ENCODE data around the gene MRPL1. TPM values are rescaled to one million over a fixed set of nuclear protein-coding genes. Genes with fewer than 3 reads are reported as not detected.

The MRPL1 gene
- total and polyA plus RNA-seq, 2 donors (not counting 3 experiments of a cell fraction or from before 2014, with no cell fraction given), result 11.5 to 42.9 TPM

DNA sequence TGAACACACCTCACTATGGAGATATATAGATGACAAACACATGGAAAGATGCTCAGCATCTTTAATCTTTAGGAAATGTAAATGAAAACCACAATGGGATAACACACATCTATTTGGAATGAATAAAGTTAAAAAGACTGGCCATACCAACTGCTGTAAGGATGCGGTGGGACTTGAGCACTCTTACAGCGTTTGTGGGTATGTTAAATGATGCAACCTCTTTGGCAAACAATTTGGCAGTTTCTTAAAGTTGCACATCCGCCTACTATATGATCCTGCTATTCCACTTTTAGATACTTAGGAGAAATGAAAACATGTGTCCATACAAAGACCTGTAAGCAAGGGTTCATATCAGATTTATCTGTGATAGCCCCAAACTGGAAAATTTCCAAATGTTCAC, 50.7 kb downstream of the MRPL1 start:
- Histone ChIP-seq H3K9me3 (replicated peaks; ENCODE audit: control insufficient read depth, insufficient read depth, low read length) (no peaks in the 10 kb centered on the region), H3K9ac (replicated peaks; ENCODE audit: extremely low read depth, insufficient read depth, low read length) (no peak overlapping the region), H4K20me1 (replicated peaks; ENCODE audit: control insufficient read depth, extremely low read depth, insufficient read depth, low read length) (no peaks in the 10 kb centered on the region), H3K4me3 (replicated peaks in 1 of 3; ENCODE audit: insufficient read depth in 1 of 3, low read depth in 1 of 3, low read length in 3 of 3) (no peak overlapping the region), H2AFZ (ENCODE audit: low read depth, low read length) (no peak overlapping the region), H3K4me2 (ENCODE audit: insufficient read depth, low read length) (no peak overlapping the region), H3K27ac (ENCODE audit: insufficient read depth, low read depth, low read length) (no peak overlapping the region), H3K4me1 (ENCODE audit: control insufficient read depth, extremely low read depth, insufficient read depth, low read length) (peaks cover 10% of the 10 kb centered on the region), H3K9me1 (replicated peaks; ENCODE audit: control insufficient read depth, extremely low read depth, insufficient read depth, low read length) (no peaks in the 10 kb centered on the region), H3K79me2 (ENCODE audit: control insufficient read depth, insufficient read depth, low read length) (peaks cover 2% of the 10 kb centered on the region), H3K36me3 (ENCODE audit: control insufficient read depth in 2 of 2, extremely low read depth in 1 of 2, insufficient read depth in 2 of 2, low read length in 2 of 2) (peaks cover 0 to 2% of the 10 kb centered on the region in 2 experiments), H3K27me3 (ENCODE audit: control insufficient read depth in 2 of 2, insufficient read depth in 2 of 2, low read length in 2 of 2) (no peaks in the 10 kb centered on the region)
- BruUV-seq (replicated peaks), result no TSS peak
- dilution Hi-C loops (cut with MboI; ENCODE audit: extremely low pct_ligation_motif_present, low sequenced_read_pairs), result no loop called here
- intact Hi-C loops (cut with micrococcal nuclease), result no loop called here
- FAIRE-seq, result no peak
- no peak for DNase-seq (ENCODE audit: low read depth, low spot score)
- TF ChIP-seq JUN (IDR thresholded peaks at IDR 0.05; ENCODE audit: borderline replicate concordance, insufficient read depth, insufficient read length, low read depth), result no peak
- TF ChIP-seq CTCF (IDR thresholded peaks at IDR 0.05; ENCODE audit: extremely low read depth in 1 of 2, insufficient read depth in 1 of 2, low read depth in 1 of 2, low read length in 2 of 2), result no peak
- TF ChIP-seq FOS (IDR thresholded peaks at IDR 0.05; ENCODE audit: borderline replicate concordance, insufficient read depth, low read length), result no peak
- no peak for TF ChIP-seq POLR2A (IDR thresholded peaks at IDR 0.05; ENCODE audit: low read depth, low read length)
- TF ChIP-seq, protein P1, sequence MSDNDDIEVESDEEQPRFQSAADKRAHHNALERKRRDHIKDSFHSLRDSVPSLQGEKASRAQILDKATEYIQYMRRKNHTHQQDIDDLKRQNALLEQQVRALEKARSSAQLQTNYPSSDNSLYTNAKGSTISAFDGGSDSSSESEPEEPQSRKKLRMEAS (IDR thresholded peaks at IDR 0.05; ENCODE audit: insufficient read depth, insufficient read length), result no peak
- no peak for TF ChIP-seq MYC (IDR thresholded peaks at IDR 0.05; ENCODE audit: low read depth, low read length)
- no peak for TF ChIP-seq EZH2 (IDR thresholded peaks at IDR 0.05; ENCODE audit: borderline replicate concordance, low read depth, low read length, severe bottlenecking)
- no peak for TF ChIP-seq GATA2 (IDR thresholded peaks at IDR 0.05; ENCODE audit: insufficient read depth, insufficient read length, low read depth, low read length)
- TF ChIP-seq POLR2AphosphoS5 (IDR thresholded peaks at IDR 0.05; ENCODE audit: insufficient read depth, low read depth, low read length), result no peak
- ChIA-PET CTCF (no interaction called here), POLR2A (no interaction called here)

Measured in endothelial cell of umbilical vein (primary cell).